Activated T-helper 1 cell treated with Interleukin-2 at 50 U/mL for 16 hours (primary cell): ENCODE data around the gene ANKS1B.

Source experiments
- DNase-seq: peaks from one replicate; pipeline ENCODE4 v3.0.0-alpha.2; 2020; ENCODE audit warnings: low read depth

The ANKS1B gene

DNA sequence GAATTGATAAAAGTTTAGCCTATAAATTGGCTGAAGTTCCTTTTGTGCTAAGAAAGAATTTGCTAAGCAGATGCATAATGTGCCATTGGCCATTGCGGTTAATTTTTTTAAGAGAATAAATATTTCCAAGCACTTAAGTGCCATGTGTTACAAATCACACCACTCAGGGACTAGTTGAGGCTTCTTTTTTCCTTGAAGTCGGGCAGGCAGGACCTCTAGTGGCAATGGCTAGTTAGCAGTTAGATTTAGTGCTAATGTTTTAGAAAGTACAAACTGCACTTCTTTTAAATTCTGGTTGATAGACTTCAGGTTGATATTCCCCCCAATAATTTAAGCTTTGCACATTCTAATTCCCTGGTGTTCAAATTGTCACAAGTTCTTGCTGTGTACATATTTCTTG is 1045.4 kb downstream of the ANKS1B start:
- DNase-seq: no peak

DNA sequence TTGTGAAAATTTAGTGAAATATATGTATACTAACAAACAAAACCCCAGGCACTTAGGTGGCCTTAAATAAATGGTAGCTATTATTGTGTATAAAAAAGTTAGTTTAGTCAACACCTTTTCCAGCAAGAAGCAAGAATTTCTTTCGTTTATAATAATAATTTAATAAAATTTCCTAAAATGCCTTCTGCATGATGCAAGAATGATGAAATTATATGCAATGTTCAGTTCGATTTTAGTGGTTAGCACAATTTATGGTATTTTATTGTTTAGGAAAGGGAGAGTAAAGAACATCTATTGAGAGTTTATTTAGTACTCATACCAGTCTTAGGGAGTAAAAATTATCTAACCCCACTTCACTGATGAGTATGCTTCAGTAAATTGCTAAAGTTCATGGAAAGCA is 1048.9 kb downstream of the ANKS1B start:
- DNase-seq: no peak

DNA sequence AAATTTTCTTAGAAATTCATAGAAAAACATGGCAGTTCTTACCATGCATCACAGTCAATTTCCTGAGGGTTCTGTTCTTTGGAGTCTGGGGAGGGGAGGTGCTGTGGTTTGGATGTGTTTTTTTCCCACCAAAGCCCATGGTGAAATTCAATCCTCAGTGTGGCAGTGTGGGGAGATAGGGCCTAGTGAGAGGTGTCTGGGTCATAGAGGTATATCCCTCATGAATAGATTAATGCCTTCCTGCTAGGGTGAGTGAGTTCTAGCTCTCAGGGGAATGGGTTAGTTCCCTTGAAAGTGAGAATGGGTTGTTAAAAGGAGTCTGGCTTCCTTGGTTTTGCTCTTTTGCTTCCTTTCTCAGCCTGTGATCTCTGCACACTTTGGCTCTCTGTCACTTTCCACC is 1061.9 kb downstream of the ANKS1B start:
- DNase-seq: no peak

DNA sequence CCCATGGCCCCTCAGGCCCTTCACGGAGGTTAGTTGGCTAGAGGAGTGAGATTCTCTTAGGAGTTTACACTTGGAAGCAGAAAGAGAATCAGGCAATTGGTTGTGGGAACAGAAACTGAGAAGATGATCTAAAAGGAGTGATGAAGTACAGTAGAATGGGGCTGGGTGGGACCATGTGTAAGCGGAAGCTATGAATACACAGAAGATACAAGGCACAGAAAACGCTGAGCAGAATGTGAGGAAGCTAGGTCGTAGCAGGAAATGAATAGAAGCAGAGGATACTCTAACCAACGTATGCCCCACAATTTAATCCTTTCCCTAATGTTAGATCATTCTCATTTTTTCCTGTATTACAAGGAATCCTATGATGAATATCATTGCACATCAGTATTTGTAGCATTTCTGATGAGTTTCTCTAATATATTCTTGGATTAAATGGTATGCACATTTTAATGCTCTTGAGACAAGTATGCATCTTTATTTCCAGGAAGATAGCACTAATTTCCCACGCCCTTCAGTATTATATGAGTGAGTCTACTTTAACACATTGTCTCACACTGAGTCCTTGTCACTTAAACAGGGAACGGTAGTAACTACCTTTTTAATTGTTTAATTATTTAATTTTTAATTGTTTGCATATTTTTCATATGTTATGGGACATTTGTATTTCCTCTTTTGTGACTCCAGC is 1066.4 kb downstream of the ANKS1B start:
- no peak for DNase-seq

DNA sequence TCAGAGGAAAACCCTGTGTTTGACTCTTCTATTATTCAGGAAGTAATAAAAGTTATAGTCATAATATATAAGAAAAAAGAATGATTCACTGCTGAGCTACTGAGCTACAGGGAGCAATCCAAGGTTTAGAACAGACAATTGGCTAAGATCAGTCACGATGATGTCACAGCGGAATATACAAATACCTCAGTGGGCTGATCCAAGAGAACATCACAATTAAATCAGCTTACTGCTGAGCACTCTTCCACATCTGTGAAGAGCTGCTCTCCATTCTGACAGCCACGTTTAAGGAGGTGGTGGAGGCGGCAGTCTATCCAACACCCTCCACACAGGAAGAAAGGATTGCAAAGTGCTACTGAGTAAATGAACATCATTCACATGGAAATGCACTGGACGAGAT is 1068.6 kb downstream of the ANKS1B start:
- no peak for DNase-seq

DNA sequence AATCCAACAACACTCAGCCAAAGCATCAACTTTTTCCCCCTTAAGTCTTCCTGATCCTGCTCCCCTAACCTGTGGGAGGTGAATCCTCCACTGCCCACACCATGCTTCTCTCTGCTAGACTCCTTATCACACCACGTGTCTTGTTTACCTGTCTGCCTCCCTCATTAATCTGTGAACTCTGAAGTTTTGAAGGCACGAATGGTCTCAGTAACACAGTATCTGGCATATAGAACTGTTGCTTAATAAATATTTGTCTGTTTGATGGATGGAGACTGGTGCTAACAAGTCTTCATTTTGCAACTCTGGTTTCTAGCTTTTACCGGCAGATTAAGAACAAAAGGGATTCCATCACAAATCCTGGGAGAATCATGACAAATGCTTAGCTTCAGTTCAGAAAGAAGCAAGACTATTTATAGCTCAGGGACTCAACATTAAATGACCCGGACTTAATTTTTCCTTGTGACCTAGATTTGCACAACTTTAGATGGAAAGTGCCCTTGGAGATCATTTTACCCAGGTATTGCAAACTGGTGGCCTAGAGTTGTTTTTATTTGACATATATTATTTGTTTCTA is 1072.2 kb downstream of the ANKS1B start:
- DNase-seq: no peak

DNA sequence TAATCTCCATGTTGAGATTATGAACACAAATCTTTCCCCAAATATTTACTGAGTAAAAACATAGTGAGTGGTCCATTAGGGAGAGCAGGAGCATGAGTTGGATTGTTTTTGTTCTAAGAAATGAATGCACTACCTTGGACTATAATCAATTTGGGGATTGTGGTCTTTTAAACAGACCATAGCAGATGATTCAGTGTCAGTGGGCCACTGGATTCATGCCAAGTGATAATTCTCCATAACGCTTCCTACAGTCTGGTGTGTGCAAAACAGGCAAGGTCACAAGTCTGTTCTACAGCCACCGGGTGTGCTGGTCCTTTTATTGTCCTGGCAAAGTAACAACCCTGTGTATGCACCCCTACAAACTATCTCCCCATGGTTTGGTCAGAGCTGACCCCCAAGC is 1073.3 kb downstream of the ANKS1B start:
- DNase-seq: no peak

DNA sequence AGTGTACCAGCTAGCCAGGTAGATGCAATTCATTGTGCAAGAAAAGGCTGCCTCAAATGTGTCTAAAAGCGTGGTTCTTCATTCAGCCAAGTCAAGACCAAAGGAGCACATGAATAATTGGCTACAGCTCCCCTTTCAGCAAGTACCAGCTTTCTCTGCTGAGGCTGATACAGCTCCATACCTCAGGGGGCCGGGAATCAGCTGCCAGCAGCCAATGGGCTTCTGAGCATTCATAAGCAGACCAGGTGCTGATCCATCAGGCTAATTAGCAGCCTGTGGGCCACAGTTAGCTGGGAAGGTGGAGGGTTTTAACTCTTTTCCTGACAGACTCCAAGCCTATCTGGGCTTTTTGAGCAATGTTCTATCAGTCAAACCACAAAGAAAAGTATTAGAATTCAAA is 1075.0 kb downstream of the ANKS1B start:
- DNase-seq: no peak

DNA sequence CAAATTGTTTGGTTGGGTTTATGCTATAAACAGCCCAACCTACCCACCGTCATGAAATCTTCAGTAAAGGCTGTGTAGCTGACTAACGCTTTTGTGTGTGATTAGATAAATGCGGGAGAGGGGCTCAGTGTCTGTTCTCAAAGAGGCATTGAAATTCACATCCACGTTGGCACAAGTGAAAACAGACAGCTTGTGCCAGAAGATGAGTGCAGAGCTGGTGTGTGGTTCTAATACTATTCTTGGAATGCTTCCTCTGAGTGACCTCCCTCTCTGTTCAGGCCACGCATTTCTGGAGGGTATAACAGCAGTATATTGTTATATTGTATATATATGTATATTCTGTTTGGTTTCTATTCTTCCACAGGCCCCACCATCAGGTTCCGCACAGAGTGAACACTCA is 1075.9 kb downstream of the ANKS1B start:
- no peak for DNase-seq

DNA sequence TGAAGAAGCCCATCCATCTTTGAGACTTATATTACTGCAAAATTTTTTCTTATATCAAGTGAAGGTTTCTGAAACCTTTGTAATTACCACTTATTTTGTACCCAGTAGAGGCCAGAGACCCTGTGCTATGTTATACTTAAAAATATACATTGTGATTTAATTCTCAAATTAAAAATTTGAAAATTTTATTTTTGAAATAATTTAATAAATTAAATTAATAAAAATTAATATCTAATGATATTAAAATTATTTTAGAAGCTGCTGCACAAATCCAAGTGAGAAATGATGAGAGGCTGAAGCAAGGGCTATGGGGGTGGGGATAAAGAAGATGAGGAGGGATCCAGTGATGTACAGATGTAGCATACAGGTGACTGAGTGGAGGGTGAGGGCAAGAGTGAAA is 1080.9 kb downstream of the ANKS1B start:
- DNase-seq: no peak

DNA sequence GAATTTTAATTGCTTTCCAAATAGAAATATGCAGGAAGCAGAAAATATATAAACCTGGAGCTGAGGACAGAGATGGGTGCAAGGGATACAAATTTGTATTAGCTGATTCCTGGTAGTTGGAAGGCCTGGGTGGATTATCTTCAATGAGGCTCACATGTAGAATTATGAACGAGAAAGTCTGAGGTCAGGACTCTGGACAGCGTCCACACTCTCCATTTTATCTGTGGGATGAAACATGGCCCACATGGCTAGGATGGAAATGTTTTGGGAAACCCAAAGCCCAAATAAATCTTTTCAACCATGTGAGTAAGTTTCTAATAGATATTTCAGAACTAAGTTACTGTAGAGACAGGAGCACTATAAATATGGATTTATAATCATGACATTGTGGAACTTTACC is 1083.5 kb downstream of the ANKS1B start:
- DNase-seq: no peak

DNA sequence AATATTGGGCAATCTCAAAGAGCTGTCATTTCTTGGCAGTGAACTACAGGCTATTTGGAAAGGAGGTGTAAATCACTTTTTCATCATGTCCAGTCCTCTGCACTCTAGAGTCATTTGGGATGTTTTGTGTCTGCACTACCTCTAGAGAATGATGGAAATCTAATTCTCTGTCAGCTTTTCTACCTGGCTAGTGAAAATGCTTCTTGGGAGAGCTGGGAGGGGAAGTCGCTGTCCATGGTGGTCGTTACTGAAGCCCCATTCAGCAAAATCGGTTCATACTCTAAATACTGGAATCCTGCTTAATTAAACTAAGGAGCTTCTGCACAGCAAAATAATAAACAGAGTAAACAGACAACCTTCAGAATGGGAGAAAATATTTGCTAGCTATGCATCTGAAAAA is 1087.8 kb downstream of the ANKS1B start:
- DNase-seq: no peak

DNA sequence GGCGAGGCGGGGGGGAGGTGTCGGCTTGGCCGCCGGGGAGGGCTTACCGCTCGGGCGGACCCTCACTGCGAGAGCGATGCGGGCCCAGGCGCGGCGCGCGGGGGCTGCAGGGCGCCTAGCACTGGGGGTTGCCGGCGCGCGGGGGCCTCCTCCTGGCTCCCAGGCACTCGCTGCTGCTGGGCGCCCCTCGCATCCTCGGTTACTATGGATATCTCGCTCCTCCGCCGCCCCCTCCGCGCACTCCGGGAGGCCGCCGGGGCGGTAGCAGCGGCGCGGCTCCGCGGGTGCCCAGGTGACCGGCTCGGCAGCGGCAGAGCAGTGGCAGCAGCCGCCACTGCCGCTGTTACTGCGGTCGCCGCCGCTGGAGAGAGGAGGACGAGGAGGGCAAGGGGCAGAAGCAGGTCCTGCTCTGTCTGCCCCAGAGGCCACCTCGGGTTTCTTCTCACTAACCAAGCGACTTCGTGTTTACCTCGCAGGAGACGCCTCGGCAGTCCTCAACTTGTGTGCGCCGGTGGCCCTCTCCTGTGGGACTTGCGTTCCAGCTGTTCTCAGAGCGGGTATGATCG is 1089.6 kb downstream of the ANKS1B start:
- no peak for DNase-seq

DNA sequence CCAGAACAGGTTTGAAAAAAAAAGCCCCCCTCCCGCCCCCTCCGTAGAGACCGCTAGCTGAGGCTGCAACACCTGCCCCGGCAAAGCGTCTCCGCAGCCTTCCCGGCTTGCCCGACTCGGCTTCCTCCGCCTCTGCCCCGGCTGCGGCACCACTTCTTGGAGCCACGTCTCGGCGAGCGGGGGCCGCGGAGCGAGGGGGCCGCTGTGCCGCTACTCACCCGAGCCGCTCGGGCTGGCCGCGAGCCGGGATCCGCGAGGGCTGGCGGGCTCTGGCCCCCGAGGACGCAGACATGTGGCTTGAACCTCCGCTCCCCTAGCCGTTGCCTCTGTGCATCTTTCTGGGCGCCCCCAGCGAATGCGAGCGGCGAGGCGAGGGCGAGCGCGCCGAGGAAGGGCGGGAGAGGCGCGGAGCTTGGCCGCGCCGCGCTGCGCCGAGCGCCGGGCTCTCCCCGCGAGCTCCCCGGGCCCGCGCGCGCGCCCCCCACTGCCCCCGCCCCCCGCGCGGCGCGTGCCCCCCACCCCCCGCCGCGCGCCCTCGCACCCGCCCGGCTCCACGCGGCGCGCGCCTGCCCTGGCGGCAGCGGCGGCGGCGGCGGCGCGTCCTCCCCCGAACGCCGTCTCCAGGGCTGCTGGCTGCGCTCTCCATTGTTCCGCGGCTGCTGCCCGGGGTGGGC is 1090.2 kb downstream of the ANKS1B start:
- no peak for DNase-seq

DNA sequence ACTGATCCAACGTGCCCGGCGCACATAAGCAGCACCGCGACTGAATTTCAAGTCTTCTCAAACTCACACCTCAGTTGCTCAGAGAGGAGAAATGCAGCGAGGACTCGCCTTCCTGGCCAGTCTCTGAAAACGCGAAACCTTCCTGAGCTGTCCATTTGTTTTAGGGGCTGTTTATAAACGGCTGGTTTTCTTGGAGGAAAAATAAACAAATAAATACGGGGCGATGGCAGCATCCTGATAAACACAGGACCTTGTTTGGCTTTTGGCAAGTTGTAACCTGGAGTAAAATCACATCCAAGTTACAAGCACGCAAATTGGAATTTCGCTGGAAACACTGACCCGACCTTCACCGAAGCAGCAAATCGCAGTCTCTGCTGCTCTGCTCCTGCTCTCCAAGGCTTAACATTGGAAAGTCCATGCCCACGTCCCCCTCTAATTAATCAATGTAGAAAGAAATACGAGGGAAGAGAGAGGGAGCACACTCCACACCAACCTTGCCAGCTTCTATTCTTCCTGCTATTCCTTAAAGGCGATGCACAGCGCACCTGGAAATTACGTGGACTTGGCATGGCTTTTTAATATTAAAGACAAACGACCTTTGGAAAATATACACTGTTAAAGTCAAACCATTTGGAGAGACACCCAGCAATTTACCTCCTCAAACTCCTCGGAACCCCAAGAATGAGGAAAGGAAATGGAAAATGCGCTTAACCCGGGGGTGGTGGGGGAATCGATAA is 1090.9 kb downstream of the ANKS1B start:
- no peak for DNase-seq

DNA sequence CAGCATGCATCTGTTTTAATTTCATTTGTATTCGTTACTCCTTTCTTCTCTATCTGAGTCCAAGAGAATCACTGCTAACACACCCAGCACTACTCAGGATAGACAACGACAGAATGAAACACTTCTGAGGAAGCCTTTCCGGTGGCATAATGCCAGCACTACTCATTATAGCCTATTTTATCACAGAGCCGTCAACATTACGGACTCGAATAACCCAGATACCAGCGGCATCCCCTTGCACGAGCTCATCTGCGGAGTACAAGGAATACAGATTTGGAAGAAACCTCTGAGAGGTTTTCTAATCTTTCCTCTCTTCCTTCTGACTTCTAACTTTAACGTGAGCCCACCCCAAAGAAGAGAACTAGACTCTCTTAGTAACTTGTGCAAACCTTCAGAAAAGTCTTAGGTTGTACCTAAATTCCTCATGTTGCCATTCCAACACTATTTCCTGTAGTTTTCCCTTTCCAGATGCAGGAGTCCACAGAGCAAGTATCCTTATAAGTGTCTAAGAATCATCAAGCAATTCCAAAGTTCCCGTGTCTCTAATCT is 1091.5 kb downstream of the ANKS1B start:
- no peak for DNase-seq

DNA sequence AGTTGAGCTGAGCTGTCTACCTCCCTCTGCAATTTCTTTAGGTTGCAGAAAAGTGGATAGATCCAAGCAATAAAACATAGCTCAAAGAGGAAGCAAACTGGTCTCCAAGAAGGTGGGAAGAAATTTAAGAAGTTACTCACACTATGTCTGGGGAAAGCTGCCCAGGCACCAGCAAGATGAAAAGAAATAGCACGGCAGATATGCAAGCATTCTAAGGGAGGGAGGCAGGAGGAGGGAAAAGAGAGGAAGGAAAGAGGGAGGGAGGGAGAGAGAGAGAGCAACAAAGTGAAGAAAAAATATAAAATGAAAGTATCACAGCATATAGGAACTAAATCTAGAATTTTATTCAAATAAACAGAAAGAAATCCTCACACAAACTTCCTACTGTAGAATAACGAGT is 1099.0 kb downstream of the ANKS1B start:
- no peak for DNase-seq

DNA sequence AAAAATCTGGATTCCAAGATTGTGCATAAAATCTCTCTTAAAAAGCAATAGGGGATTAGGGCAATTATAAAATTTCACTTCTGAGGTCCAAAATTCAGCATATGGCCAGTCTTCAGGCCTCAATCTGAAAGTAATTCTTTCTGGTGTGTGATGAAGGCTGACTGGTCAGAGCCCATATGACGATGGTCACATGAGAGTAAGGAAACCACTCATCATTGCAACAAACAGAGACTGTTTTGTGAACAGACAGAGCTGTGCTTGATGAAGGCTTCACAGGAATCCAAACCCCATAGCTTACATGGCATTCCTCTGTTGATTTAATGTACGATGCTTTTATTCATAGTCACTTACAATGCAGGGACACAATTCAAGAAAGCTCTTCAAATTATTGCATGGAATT is 1101.5 kb downstream of the ANKS1B start:
- DNase-seq: no peak

DNA sequence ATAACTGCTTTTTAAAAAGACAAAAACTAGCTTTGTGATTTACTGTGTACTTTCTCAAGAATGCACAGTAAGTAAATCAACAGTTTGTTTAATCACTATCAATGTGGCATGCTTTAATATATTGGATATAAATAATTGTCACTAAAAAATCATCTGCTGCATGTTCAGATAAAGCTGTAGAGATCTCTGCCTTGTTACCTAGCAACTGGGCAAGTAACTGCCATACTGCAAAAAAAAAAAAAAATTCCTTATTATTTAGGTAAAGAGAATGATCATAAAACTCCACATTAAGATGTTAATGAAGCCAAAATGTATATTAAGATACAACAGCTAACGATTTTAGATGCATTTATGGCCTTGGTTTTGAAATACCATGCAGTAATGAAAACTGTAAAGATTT is 1102.2 kb downstream of the ANKS1B start:
- DNase-seq: no peak

DNA sequence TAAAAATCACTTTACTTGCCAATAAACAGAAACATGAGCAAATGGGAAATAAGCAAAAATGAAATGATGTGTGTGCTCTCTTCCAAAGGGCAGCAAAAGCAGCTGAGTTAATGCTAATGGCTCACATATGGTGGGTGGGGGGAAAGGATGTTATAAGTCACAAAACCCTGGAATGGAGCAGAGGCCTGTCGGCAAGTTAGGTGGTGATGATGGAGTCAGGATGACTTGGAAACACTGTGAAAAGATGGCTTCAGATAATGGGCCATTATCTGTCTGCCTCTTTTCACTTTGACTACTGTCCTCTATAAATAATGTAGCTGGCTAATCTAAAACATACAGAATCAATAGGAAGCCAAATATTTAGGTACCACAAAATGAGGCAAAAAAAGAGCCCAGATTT is 1111.0 kb downstream of the ANKS1B start:
- no peak for DNase-seq

DNA sequence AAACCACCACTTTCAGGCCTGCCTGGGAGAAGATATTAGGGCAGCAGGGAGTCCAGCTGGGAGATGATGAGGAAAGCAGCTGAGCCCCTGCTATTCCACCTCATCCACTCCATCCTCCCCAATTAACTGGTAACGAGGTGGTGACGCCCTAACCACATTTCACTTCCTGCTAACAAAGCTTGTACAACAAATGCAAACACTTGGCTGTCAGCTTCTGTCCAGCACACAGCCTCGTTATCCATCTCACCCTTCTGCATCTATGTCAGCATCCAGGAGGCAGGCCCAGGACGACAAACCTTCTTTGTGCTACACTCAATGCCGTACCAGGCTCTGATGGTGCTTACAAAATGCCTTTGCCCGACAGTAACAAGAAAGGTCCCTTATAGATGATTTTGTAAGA is 1114.2 kb downstream of the ANKS1B start:
- no peak for DNase-seq

DNA sequence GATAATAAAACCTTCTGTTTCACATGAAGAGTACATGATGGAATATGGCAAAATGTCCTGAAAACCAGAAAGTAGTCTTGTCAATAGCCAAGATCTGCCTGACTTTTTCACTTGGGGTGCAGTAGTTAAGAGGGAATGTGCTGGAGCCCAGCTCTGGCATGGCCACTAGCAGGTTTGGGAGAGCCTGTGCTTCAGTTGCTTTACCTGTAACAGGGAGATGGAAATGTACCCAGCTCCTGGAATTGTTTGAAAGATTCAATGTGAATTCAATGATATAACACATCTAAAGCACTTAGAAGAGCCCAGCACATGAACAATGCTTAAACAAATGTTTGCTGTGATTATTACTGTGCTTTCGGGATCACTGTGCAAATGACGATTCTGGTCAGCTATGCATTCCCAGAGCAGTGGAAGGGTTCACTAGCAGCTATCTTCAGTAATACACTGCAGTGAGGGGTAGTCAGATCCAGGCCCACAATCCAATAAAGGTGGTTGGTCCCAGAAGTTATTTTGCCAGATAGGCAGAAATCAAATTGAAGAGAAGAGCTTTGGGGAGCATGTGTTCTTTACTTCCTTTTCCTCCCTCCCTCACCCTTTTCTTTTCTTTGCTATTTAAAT is 1114.7 kb downstream of the ANKS1B start:
- DNase-seq: no peak
